CD4-positive, CD25-positive, alpha-beta regulatory T cell (primary cell): ENCODE results near the gene PPP2R5C. TPM values are rescaled to one million over a fixed set of nuclear protein-coding genes. Genes with fewer than 3 reads are reported as not detected.
A peak's percentile ranks its signal among the peaks of the same experiment; 100 is the strongest.
"Not testable (repeated sequence)": the region's sequence is repeated elsewhere in the genome, so short reads cannot be mapped to it uniquely, and the experiment has no call there.

Experiments
- ATAC-seq, 2 donors: fragments of 150-1000 bp; cut with Tn5 transposase; one replicate each; pipeline ENCODE4 v1.10.0; 2021; ENCODE audit warnings: low read depth in 2 of 2, moderate number of reproducible peaks in 2 of 2, moderate library complexity in 1 of 2
- DNase-seq, 3 donors: peaks; one replicate each; pipeline versions ENCODE4 v3.0.0 to v3.0.0-alpha.2; 2012 to 2022; ENCODE audit warnings: mixed read lengths in 1 of 3
- H3K27ac ChIP-seq: one replicate; pipeline ENCODE4 v1.7.0; 2013; ENCODE audit warnings: mild to moderate bottlenecking, low read length; ENCODE audit not compliant: insufficient read depth, poor library complexity, severe bottlenecking
- H3K27me3 ChIP-seq: one replicate; pipeline ENCODE4 v1.7.0; 2013; ENCODE audit warnings: low read length; ENCODE audit not compliant: control insufficient read depth, insufficient read depth
- H3K36me3 ChIP-seq: one replicate; pipeline ENCODE4 v1.7.0; 2013; ENCODE audit warnings: mild to moderate bottlenecking, low read length, moderate library complexity; ENCODE audit not compliant: control insufficient read depth, insufficient read depth
- H3K4me1 ChIP-seq: 2 replicates; pipeline ENCODE4 v1.7.0; 2013; ENCODE audit warnings: mild to moderate bottlenecking, low read length; ENCODE audit not compliant: insufficient read depth, control insufficient read depth, poor library complexity, severe bottlenecking
- H3K4me3 ChIP-seq: one replicate; pipeline ENCODE4 v1.7.0; 2013; ENCODE audit warnings: low read depth, mild to moderate bottlenecking, low read length, moderate library complexity
- H3K9me3 ChIP-seq, 2 experiments: 1 replicate in 1 of 2; 2 replicates in 1 of 2; pipeline ENCODE4 v1.7.0; 2013; ENCODE audit warnings: low read length in 2 of 2, mild to moderate bottlenecking in 1 of 2, moderate library complexity in 1 of 2; ENCODE audit not compliant: control insufficient read depth in 2 of 2
- H3K27ac Mint-ChIP-seq, 3 donors: one replicate each; pipeline ENCODE4 v1.8.0; 2020 to 2022; ENCODE audit warnings: mild to moderate bottlenecking in 3 of 3, mixed read lengths in 3 of 3, moderate library complexity in 2 of 3
- H3K27me3 Mint-ChIP-seq: one replicate; pipeline ENCODE4 v1.8.0; 2022; ENCODE audit warnings: mild to moderate bottlenecking, mixed read lengths
- H3K36me3 Mint-ChIP-seq: one replicate; pipeline ENCODE4 v1.8.0; 2020; ENCODE audit warnings: mixed read lengths
- H3K4me1 Mint-ChIP-seq, 4 donors: one replicate each; pipeline ENCODE4 v1.8.0; 2020 to 2022; ENCODE audit warnings: mixed read lengths in 4 of 4, mild to moderate bottlenecking in 1 of 4
- H3K4me3 Mint-ChIP-seq, 4 donors: one replicate each; pipeline ENCODE4 v1.8.0; 2020 to 2022; ENCODE audit warnings: mild to moderate bottlenecking in 4 of 4, mixed read lengths in 4 of 4, moderate library complexity in 3 of 4
- H3K9me3 Mint-ChIP-seq, 7 donors: one replicate each; pipeline ENCODE4 v1.8.0; 2020 to 2022; ENCODE audit warnings: mixed read lengths in 7 of 7, mild to moderate bottlenecking in 3 of 7, moderate library complexity in 2 of 7
- polyA plus RNA-seq, 4 donors: library from polyadenylated mRNA; unstranded; fragments of 300-500 nt; fragmentation: Illumina TruSeq; gene quantifications; one replicate each; pipeline ENCODE4 v1.2.3, GENCODE V29; 2021
- total RNA-seq: library from RNA; stranded (reverse); gene quantifications from one replicate; pipeline ENCODE4 v1.2.3, GENCODE V29; 2022

The PPP2R5C gene
- 650 TPM for total RNA-seq
- 100 to 1,000 TPM; 244 to 294 (median 270) TPM for polyA plus RNA-seq

DNA sequence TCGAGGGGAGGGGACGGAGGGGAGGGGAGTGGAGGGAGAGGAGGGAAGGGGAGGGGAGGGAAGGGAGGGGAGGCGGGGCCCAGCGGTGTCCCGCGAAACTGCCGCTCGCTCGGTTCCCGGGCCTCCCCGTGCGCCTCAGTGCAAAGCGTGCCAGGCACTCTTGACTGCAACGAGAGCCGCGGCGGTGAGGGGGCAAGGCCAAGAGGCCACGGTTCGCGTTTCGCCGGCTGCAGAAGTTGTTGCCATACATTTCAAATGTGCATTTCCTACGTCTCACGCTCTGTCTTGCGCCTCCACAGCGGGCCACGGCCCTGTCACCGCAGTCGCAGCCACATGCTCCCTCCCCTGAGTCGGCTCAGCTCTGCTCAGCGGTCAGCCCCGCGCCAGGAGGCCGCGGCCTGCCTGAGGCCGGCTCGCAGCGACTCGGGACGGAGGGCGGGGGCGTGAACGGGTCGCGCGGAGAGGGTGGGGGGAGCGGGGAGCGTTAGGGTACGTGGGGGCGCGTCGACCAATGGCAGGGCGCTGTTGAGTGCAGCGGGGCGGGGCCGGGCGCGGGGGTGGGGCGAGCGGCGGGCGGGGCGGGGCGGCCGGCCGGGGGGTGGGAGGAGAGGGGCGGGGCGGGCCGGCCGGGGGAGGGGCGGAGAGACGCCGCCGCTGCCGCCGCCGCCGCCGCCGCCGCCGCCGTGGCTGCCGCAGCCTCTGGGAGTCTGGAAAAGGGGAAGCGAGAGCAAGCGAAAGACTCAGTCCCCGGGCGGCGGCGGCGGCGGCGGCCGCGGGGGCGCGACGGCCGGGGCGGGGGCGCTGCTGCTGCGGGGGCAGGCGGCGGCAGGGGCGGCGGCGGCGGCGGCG is at the start of gene PPP2R5C:
TSS of gene PPP2R5C (plus strand) at position 678 of the 849 bp plus-strand sequence. CDS start 185 bp downstream, outside the sequence.
- Mint-ChIP-seq H3K4me1 (peaks cover 23 to 47% (median 32%) of the 10 kb centered on the region in 4 donors), H3K36me3 (peaks cover 18% of the 10 kb centered on the region), H3K27ac (peak within 1 kb of the TSS; percentile 84 to 95 (median 92)), H3K9me3 (no peaks in the 10 kb centered on the region), H3K27me3 (no peaks in the 10 kb centered on the region), H3K4me3 (peak within 1 kb of the TSS; percentile 92 to 95 (median 95))
- ATAC-seq (peak; percentile 64 to 68), DNase-seq (peak; percentile 84 to 90 (median 87))
- H3K9me3 ChIP-seq = no peaks in the 10 kb centered on the region
- no peaks in the 10 kb centered on the region for H3K27me3 ChIP-seq
- peaks cover 3% of the 10 kb centered on the region for H3K36me3 ChIP-seq
- H3K4me3 ChIP-seq = peak within 1 kb of the TSS; percentile 78
- peaks cover 17% of the 10 kb centered on the region for H3K4me1 ChIP-seq
- H3K27ac ChIP-seq = peak within 1 kb of the TSS; percentile 86

- H3K36me3 Mint-ChIP-seq, H3K36me3 ChIP-seq, H3K9me3 ChIP-seq, ATAC-seq, H3K27me3 ChIP-seq, H3K4me3 Mint-ChIP-seq, H3K9me3 Mint-ChIP-seq, H3K27ac Mint-ChIP-seq, H3K27ac ChIP-seq, DNase-seq, H3K27me3 Mint-ChIP-seq, H3K4me3 ChIP-seq: not testable (repeated sequence)
- peaks cover 6 to 44% (median 33%) of the 10 kb centered on the region in 4 donors for H3K4me1 Mint-ChIP-seq
- H3K4me1 ChIP-seq = peaks cover 20% of the 10 kb centered on the region
Observed at GRCh38 chr14:101711857-101712233, 49.7 kb upstream of the PPP2R5C start.

GRCh38 chr14:101712341-101712740 is 49.2 kb upstream of the PPP2R5C start:
- not testable (repeated sequence) for H3K27ac ChIP-seq, H3K27me3 ChIP-seq, H3K36me3 ChIP-seq, H3K4me3 ChIP-seq, H3K27ac Mint-ChIP-seq, ATAC-seq, DNase-seq, H3K9me3 Mint-ChIP-seq, H3K27me3 Mint-ChIP-seq, H3K9me3 ChIP-seq, H3K4me3 Mint-ChIP-seq, H3K36me3 Mint-ChIP-seq
- peaks cover 3 to 42% (median 31%) of the 10 kb centered on the region in 4 donors for H3K4me1 Mint-ChIP-seq
- peaks cover 15% of the 10 kb centered on the region for H3K4me1 ChIP-seq

- not testable (repeated sequence) for H3K4me1 ChIP-seq
Observed at GRCh38 chr14:101713091-101713490, 48.4 kb upstream of the PPP2R5C start.

GRCh38 chr14:101713621-101714349 is 47.7 kb upstream of the PPP2R5C start:
- Histone ChIP-seq H3K4me1 (peaks cover 10% of the 10 kb centered on the region), H3K4me3 (no peak overlapping the region), H3K27me3 (no peaks in the 10 kb centered on the region), H3K9me3 (no peaks in the 10 kb centered on the region), H3K27ac (no peak overlapping the region), H3K36me3 (no peaks in the 10 kb centered on the region)
- Mint-ChIP-seq H3K27me3 (no peaks in the 10 kb centered on the region), H3K4me3 (no peak overlapping the region), H3K27ac (peak overlapping the region; percentile 66 to 87 (median 85)), H3K36me3 (peaks cover 4% of the 10 kb centered on the region), H3K4me1 (peaks cover 0 to 39% (median 22%) of the 10 kb centered on the region in 4 donors), H3K9me3 (peaks cover 0 to 1% (median 0%) of the 10 kb centered on the region in 7 donors)
- no peak for ATAC-seq
- DNase-seq = no peak

More at GRCh38 chr14:101713091-101713490, 48.4 kb upstream of the PPP2R5C start:
- H3K9me3 ChIP-seq, H3K36me3 ChIP-seq, ATAC-seq, H3K27ac ChIP-seq, H3K4me3 ChIP-seq, H3K27ac Mint-ChIP-seq, DNase-seq, H3K27me3 ChIP-seq, H3K4me3 Mint-ChIP-seq, H3K9me3 Mint-ChIP-seq, H3K27me3 Mint-ChIP-seq, H3K36me3 Mint-ChIP-seq: not testable (repeated sequence)
- peaks cover 0 to 40% (median 26%) of the 10 kb centered on the region in 4 donors for H3K4me1 Mint-ChIP-seq

DNA sequence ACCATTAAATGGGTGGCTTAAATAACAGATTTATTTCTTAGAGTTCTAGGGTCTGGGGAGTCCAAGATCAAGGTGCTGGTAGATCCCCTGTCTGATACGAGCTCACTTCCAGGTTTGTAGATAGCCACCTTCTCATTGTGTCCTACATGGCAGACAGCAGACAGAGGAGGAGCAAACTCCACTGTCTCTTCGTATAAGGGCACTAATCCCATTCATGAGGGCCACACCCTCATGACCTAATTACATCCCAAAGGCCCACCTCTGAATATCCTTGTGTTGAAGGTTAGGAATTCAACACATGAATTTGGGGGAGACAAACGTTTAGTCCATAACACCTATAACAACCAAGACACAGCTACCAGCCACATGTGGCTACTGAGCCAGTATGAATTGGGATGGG is 47.1 kb upstream of the PPP2R5C start:
- Mint-ChIP-seq H3K27me3 (no peaks in the 10 kb centered on the region), H3K36me3 (peaks cover 4% of the 10 kb centered on the region), H3K4me1 (peaks cover 0 to 43% (median 24%) of the 10 kb centered on the region in 4 donors), H3K27ac (peak overlapping the region in 2 of 3 donors; percentile 46 to 66), H3K9me3 (peaks cover 0 to 1% (median 0%) of the 10 kb centered on the region in 7 donors), H3K4me3 (peak overlapping the region in 1 of 4 donors; percentile 60)
- H3K36me3 ChIP-seq = no peaks in the 10 kb centered on the region
- H3K4me3 ChIP-seq = no peak overlapping the region
- ATAC-seq (no peak), DNase-seq (no peak)
- H3K27me3 ChIP-seq = no peaks in the 10 kb centered on the region
- H3K9me3 ChIP-seq = no peaks in the 10 kb centered on the region
- peaks cover 13% of the 10 kb centered on the region for H3K4me1 ChIP-seq
- no peak overlapping the region for H3K27ac ChIP-seq

GRCh38 chr14:101715210-101716076 is 46.1 kb upstream of the PPP2R5C start:
- Histone ChIP-seq H3K36me3 (no peaks in the 10 kb centered on the region), H3K27me3 (no peaks in the 10 kb centered on the region), H3K9me3 (no peaks in the 10 kb centered on the region), H3K27ac (no peak overlapping the region), H3K4me3 (no peak overlapping the region), H3K4me1 (peaks cover 21% of the 10 kb centered on the region)
- peaks cover 0 to 1% (median 0%) of the 10 kb centered on the region in 7 donors for H3K9me3 Mint-ChIP-seq
- H3K4me3 Mint-ChIP-seq = no peak overlapping the region
- DNase-seq = no peak
- H3K27me3 Mint-ChIP-seq = no peaks in the 10 kb centered on the region
- H3K4me1 Mint-ChIP-seq = peaks cover 0 to 49% (median 30%) of the 10 kb centered on the region in 4 donors
- ATAC-seq = no peak
- peaks cover 4% of the 10 kb centered on the region for H3K36me3 Mint-ChIP-seq
- H3K27ac Mint-ChIP-seq = peak overlapping the region; percentile 46 to 85 (median 83)
